GM19324 (cell line): ENCODE results near the gene HK1.

Experiments
- ATAC-seq: cut with Tn5 transposase; IDR thresholded peaks from one replicate; pipeline ENCODE4 v1.9.1; 2021; ENCODE audit warnings: mild to moderate bottlenecking, moderate library complexity; ENCODE audit not compliant: unreplicated experiment, low FRiP score

The HK1 gene

GRCh38 chr10:69343905-69344304 lies 65.6 kb downstream of the HK1 start:
- no peak for ATAC-seq

GRCh38 chr10:69344591-69345252 lies 66.4 kb downstream of the HK1 start:
- ATAC-seq, result no peak

GRCh38 chr10:69345402-69345801 lies 67.1 kb downstream of the HK1 start:
- ATAC-seq, result no peak

- ATAC-seq, result no peak
Observed at GRCh38 chr10:69345890-69346474, 67.7 kb downstream of the HK1 start.

GRCh38 chr10:69346776-69347175 lies 68.5 kb downstream of the HK1 start:
- no peak for ATAC-seq

GRCh38 chr10:69348816-69349541 lies 70.7 kb downstream of the HK1 start:
- ATAC-seq, result no peak

GRCh38 chr10:69349542-69349888 lies 71.2 kb downstream of the HK1 start:
- ATAC-seq, result no peak

GRCh38 chr10:69351589-69351988 lies 73.3 kb downstream of the HK1 start:
- no peak for ATAC-seq

- no peak for ATAC-seq
Observed at GRCh38 chr10:69352569-69353264, 74.4 kb downstream of the HK1 start.

GRCh38 chr10:69353977-69354635 lies 75.8 kb downstream of the HK1 start:
- ATAC-seq, result no peak

GRCh38 chr10:69356187-69356586 lies 77.9 kb downstream of the HK1 start:
- ATAC-seq, result no peak

GRCh38 chr10:69358148-69358795 lies 80.0 kb downstream of the HK1 start:
- ATAC-seq, result no peak

- ATAC-seq, result no peak
Observed at GRCh38 chr10:69359148-69359547, 80.9 kb downstream of the HK1 start.

- ATAC-seq, result no peak
Observed at GRCh38 chr10:69359594-69359993, 81.3 kb downstream of the HK1 start.

- no peak for ATAC-seq
Observed at GRCh38 chr10:69360485-69361302, 82.4 kb downstream of the HK1 start.

- no peak for ATAC-seq
Observed at GRCh38 chr10:69361303-69361614, 83.0 kb downstream of the HK1 start.

GRCh38 chr10:69362471-69362954 lies 84.2 kb downstream of the HK1 start:
- ATAC-seq, result no peak

GRCh38 chr10:69363666-69364065 lies 85.4 kb downstream of the HK1 start:
- no peak for ATAC-seq

GRCh38 chr10:69364232-69364940 lies 86.1 kb downstream of the HK1 start:
- no peak for ATAC-seq
